GM04504 (cell line): ENCODE measurements around the gene LYPD6B.
A peak's percentile ranks its signal among the peaks of the same experiment; 100 is the strongest.

Experiments
- DNase-seq: peaks from one replicate; pipeline ENCODE4 v3.0.0-alpha.2; 2012; ENCODE audit warnings: low read depth

The LYPD6B gene

DNA sequence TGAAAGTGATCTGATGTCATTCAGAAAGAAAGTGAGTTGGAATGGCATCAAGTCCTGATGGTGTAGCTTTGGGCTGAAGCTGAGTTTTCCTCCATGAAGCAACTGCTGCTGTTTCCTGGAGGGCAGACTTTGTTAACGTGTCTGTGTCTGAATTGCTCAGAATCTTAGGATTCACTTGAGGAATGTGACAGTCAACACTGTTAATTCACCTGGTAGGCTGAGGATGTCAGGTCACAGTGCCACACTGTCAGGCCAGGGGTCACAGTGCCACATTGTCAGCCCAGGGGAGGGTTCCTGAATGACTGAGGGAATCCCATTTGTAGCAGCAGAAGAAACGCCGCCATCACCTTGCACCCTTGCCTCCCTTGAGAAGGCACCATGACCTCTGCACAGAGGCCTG lies 39.4 kb downstream of the LYPD6B start:
- DNase-seq: no peak

DNA sequence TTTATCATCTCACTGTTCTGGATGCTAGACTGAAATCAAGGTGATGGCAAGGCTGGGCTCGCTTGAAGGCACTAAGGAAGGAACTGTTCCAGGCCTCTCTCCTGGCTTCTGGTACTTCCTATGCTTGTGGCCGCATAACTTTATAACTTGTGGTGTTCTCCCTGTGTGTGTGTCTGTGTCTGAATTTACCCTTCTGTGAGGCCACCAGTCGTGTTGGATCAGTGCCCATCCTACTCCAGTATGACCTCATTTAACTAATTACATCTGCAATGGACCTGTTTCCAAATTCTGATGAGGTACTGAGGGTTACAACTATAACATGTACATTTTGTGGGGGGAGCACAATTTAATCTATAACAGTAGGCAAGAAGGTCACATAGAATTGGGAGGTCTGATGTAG lies 41.6 kb downstream of the LYPD6B start:
- DNase-seq: no peak

DNA sequence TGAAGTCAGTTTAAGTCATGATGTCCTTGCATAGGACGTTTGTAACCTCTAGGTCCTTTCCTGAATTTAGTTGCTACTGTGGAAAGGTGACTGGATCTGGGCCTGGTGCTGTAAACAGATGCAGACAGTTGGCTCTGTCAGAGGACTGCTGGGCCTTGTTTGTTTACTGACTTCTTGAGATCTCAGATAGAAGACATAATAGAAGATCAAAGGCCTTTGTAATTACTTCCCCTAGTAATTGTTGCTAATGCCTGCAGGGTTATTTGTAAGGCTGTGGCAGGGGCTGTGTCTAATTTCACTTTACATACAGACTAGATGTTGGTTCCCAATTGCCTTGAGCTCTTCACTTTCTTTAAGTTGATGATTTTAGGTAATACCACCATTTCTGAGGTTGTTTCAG lies 42.5 kb downstream of the LYPD6B start:
- DNase-seq: no peak

DNA sequence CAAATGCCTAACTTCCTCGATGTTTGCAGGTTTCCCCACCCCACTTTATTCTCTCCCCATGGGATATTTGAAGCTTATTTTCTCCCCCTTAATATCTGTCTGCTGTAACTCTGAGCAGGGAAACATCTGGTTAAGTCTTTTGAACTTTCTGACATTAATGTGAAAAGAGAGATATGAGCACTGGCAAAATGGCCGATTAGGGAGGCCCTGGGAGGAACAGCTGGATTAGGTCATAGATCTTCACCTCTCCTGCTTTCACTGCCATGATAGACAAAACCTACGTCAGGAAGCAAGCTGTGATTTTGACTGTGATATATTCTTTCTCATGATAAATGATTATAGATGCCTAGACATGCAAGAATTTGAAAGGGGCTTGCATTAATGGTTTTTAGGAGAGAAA lies 43.6 kb downstream of the LYPD6B start:
- DNase-seq: no peak

DNA sequence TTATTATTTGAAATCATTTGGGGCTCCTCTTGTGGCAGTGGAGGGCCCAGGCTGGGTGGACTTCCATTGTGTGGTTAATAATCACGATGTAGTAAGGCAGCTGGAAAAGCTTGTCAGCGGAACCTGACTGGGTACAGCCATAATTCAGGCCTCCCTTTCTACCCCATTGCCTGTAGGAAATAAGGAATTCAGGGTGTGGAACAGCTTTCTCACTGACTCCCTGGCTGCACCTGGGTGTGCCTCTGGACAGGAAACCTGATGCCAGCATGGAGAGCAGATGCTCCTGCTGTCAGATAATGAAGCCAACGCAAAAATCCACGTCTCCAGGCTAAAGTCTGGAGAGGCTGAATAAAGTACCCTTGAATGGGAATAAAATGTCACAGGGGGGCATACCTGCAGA lies 44.2 kb downstream of the LYPD6B start:
- DNase-seq: no peak

DNA sequence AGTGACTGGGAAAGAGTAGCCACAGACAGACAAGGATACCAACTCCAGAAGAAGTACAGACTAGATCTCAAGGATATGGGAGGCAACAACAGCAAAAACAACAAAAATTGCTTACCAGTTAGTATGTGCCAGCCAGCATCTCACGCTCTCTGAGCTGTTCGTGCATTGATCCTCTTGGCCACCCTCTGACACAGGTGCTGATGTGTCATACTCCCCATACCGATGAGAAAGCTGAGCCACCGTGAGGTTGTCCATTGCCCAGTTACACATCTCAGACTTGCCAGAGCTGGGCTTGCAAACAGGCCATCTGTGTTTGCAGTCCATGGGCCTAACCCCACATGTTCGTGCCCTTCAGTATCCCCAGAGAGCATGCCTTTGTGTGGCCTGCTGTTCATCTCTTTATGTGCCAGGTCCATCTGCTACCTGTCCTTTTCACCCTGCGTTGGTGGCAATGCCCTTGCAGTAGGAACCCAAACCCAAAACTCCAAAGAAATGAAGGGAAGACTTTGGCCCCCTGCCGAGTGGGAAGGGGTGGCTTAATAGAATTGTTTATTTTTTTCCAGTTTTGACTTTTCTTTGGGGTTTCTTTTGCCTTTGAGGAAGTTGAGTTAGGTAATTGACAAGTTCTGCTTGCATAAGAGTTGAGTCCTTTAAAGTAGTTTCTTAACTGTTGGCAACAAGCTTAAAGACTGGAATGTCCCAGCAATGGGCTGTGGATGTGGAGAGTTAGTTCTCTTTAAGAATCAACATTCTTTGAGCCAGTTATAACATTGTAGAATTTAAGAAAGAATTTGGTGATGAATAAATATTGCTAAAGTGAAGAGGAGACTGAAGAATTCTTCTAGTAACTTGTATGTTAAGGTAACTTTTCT lies 46.7 kb downstream of the LYPD6B start:
- peak; percentile 19 for DNase-seq

DNA sequence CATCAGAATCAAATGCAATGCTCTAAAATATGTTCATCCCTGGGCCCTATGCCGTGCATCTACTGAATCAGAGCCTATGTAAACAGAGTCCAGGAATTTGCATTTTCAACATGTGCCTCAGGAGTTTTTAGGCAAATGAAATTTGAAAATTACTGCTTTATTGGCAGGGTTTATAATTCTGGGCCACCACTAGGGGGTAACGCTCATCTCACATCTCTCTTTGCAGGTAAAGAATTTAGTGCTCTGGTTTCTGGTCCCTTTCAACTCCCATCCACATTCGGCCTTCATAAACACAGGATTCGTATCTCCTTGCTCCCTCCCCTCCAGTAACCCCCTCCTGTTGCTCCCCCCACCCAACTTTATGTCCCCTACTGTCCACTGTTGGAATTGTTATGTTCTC lies 49.3 kb downstream of the LYPD6B start:
- no peak for DNase-seq

DNA sequence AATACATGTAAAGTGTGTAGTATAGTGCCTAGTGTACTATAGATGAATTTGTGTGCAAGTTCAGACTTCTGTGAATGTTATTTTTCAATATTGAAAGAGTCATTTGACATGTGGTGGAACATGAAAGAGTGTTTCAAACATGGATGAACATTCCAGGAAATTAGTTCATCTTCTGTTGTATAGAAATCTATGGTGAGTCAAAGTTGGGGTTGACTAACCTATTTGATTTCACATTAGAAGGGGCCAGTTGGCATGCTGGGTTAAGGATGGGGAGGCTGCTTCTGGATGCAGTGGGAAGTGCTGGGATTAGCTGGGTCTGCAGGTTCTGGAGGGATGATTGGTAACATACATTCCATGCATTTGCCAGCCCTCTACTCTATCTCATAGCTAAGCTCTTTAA lies 50.6 kb downstream of the LYPD6B start:
- DNase-seq: no peak

DNA sequence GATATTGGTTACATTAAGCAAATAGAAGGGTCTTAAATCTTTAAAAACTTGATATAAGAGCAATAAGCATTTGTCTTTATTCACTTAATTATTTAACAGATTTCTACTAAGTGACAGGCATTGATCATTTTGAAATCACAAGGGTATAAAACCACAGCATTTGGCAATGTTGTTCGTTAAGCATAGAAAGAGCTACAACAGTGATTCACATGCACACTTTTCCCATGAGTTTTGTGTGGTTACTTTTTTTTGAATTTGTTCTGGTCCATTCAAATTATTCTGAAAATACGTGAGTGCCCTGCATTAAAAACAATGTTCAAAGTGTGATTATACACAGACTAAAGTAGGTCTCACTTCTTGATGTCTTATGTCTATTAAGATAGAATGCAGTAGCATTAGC lies 52.2 kb downstream of the LYPD6B start:
- DNase-seq: peak; percentile 32

DNA sequence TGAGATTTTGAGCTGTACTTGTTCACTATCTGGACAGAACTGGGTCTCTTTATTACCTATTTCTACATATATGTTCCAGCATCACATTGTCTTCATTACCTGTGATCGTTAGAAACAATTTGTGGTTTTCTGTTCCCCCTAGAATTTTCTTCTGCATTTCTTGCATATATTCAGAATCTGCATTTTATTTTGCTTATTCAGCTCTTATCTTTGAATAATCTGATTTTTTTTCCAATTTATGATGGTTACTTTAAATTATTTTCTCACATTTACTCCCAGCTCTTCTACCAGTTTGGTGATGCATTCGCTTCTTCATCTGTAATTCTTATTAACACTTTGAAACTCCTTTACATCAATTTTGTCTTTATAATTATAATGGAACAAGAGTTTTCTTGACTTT lies 55.1 kb downstream of the LYPD6B start:
- no peak for DNase-seq

DNA sequence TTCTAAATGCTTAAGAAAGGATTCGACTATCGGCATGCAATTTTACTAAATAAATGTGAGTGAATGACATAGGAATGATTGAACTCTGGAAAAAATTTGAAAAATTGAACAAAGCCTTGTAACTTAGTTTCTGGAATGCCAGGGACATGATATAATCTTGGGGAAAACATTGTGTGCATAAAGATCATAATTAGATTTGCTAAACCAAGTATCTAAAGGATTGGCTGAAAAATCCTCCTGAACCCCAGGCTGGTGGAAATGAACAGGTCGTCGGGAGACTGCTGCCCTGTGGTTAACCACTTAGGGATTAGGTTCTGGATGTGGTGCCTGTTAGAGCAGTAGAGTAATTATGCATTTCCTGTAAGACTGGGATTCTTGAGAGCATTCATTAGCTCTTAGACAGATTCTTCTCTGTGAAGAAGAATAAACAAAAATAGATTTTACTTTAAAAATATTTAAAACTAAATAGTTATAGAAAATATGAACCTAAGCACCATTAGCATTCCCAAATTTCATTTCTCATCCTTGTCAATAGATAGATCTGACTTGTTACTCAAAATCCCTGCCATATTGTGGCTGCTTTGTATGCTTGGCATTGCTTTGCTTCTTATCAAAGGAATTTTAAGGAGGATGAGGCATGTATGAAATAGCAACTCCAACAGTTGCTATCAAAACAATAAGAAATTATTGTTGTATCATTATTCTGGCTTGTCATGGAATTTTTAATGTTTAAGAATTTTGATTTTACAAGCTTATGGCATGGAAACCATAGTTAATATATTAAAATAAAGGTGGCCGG lies 55.9 kb downstream of the LYPD6B start:
- peak; percentile 80 for DNase-seq

DNA sequence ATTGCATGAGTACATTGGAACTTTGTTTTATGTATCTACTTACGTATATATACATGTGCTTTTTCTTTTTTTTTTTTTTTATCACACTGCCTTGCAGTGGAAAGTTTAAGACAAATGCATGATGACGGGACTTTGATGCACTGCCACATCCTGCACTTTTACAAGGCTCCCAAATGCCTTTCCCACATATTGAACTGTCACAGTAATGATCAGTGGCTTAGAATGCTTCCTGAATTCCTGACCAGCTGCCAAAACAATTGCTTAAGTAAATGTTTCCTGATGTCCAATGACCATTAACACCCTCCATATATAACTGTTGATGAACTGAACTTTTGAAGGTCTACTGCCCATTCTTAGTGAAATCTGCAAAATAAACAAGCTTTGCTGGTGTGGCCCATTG lies 60.2 kb downstream of the LYPD6B start:
- DNase-seq: peak; percentile 97

DNA sequence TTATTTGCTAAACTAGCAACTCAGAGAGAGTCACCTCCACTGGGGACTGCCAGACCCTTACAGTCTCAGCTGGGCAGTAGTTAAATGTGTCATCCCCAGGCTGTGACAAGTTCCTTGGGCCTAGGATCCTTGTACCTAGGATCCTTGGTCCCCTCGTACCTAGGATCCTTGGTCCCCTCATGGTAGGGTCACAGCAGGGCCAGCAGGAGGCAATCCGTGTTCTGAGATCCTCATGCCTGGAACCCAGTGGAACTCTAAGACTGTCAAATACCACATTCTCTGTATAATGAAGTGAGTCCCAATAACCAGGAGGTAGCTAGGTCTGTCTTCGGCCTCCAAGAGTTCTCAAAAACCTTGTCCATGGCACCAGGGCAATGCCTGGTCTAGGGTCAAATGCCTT lies 60.8 kb downstream of the LYPD6B start:
- DNase-seq: no peak

DNA sequence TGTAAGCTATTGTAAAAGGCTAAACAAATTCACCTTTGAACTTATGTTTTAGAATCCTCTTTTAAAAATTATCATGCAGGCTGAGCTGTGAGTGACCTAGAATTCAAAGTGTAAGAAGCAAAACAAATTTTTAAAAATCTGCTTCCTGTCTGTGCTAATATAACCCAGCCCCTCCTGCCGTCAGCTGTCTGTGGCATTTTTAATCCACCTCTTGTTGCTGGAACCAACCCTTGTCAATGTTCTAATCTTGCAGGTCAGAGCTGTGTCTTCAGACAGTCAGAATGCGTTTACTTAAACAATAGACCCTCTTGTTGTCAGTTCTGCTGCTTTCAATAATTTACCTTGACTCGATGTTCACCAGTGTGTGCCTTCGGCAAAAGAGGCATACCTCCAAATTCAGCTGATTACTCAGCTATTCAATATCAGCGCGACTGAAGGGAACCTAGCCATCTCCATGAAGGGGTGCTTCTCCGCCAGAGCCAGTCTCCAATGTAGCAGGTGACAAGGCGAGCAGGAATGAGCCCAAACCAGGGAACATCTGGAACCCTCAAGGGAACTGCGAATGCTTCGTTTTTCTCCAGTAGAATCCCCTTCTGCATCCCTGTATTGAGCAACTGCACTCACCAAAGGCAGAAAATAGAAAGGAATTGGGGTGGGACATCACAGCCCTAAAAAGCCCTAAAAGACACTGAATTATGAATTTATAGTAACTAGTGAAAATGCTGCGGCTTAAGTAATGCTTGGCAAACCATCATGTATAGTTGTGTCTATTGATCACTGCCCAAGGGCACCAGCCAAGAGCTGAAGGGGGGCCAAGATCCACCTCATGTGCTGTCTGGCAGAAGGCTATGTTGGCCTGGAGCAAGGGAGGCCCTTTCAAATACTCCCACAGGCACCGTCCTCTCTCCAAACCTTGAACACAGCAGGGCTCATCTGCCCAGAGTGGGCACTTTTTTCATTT lies 62.5 kb downstream of the LYPD6B start:
- peak; percentile 30 for DNase-seq

DNA sequence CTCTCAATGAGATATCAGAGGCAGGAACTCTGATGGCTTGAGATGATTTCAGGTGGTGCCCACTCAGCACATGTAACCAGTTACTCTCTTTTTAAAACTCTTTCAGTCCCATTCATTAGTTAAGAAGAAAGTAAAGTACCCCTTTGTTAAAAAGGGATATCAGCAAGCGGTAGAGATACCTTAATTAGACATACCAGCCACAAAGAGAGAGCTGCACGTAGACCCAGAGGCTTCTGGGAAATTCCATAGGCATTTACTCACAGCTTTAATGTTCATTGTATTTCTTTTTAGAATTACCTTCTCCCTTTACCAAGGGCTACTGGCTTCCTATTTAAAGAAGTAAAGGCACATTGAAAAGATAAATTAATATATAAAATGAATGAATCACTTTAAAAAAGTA lies 63.3 kb downstream of the LYPD6B start:
- no peak for DNase-seq

DNA sequence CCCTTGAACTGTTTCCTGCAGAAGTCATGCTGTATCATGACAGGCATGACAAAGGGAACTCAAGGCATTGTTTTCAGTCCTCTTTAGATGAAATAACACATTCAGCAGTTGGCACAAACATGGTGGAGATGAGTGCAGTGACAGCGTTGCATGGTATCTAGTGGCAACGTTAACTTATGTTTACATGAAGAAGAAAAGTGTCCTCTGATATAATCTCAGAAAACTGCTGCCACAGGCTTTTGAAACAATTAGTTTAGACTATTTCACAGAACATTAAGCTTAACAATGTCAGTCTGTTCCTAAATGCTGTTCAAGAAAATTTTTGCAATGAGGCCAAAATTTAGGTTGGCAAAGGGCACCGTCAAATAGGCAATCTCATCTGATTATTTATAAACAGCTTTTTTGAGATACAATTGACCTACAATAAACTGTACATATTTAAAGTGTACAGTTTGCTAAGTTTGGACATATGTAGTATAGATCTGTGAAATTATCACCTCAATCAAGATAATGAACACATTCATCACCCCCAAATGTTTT lies 64.7 kb downstream of the LYPD6B start:
- no peak for DNase-seq

DNA sequence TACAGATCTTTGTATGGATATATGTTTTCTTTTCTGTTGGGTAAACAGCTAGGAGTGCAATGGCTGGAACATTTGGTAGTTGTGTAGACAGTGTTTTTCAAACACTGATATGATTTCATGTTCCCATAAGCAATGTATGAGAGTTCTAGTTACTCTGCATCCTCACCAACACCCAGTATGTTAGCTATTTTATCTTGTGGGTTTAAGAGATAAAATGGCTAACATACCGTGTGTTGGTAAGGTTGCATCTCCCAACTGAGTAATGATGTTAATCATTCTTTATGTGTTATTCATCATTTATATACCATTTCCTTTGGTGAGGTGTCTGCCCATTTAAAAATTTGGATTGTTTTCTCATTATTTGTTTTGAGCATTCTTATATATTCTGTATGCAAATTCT lies 65.7 kb downstream of the LYPD6B start:
- DNase-seq: no peak

DNA sequence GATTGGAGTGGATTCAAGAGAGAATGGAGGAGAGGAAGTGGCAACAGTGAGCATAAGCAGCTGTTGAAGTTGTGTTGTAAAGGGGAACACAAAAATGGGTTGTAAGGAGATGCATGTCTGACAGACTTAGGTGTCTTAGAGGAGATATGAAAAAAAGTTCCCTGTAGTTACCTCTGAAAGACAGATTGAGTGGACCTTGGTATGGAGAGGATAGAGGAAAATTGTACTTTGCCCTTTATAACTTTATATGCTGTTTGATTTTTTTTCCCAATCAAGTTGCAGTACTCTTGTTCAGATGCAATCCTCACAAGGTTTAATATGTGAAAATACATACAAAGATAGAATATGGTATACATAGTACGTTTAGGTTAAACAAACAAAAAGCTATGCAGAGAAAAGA lies 73.6 kb downstream of the LYPD6B start:
- DNase-seq: no peak

DNA sequence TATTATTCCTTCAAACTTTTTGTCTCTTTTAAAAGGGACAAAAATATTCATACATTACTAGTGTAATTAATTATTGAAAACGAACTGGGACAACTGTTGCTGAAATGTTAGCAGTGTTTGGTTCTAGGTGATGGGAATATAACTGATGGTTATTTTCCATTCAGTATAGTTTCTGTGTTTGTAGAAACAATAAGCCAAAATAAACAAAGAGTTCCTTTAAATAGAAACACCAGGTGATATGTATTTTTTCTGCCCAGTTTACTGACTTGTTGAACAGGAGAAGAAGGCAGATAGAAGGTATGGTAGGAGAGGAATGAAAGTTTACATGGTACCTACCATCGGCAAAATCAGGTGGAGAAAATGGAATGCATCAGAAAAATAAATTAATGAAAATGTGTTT lies 74.2 kb downstream of the LYPD6B start:
- no peak for DNase-seq

DNA sequence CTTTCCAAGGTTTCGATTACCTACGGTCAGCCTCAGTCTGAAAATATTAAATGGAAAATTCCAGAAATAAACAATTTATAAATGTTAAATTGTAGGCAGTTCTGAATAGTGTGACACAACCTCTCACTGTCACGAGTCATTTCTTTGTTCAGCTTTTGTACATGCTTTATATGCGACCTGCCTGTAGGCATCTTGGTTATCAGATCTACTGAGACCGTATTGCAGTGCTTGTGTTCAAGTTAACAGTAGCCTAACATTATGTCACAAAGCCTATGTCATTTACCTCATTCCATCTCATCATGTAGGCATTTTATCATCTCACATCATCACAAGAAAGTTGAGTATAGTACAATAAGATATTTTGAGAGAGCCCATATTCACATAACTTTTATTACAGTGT lies 77.3 kb downstream of the LYPD6B start:
- no peak for DNase-seq

DNA sequence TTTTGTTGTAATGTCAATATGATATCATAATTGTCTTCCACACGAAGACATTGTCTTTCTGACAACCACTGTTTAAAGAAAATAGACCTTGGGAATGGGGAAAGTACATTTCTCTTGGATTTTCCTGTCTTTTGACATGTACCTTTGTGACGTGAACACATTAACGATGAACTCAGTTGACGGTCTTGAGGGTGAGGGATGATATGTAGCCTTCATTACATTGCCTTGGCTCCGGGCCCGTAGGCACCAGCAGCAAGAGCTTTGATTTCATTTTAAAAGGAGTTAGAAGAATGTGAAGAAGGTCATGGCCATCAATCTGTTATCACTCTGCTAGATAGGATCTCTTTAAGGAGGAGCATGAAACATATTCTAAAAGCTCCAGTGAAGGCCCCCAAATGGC lies 80.9 kb downstream of the LYPD6B start:
- no peak for DNase-seq

DNA sequence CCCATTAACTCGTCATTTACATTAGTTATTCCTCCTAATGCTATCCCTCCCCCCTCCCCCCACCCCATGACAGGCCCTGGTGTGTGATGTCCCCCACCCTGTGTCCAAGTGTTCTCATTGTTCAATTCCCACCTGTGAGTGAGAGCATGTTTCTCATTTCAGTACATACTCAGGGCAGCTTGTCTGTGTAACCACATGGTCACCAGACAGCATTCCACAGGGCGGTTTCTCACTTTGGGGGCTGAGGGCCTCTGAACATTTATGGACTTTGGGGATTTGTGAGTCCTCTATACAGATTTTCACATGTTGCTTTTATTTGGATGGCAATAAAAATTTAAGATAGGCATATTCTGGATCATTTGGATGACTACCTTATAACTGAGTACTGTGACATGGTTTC lies 84.0 kb downstream of the LYPD6B start:
- DNase-seq: no peak
